Lung (tissue), 12 donors: ENCODE measurements around the gene ITGB8. TPM values are rescaled to one million over a fixed set of nuclear protein-coding genes. Genes with fewer than 3 reads are reported as not detected.
A peak's percentile ranks its signal among the peaks of the same experiment; 100 is the strongest.

Source experiments
- ATAC-seq: fragments of 200-7000 bp; cut with Tn5 transposase; one replicate; pipeline ENCODE4 v1.9.1; 2020; ENCODE audit warnings: moderate number of reproducible peaks; ENCODE audit not compliant: insufficient read depth, low FRiP score
- DNase-seq, 3 donors: peaks; one replicate each; pipeline ENCODE4 v3.0.0-alpha.2; 2013 to 2017
- H3K27ac ChIP-seq, 2 donors: one replicate each; pipeline ENCODE4 v1.5.1; 2013; ENCODE audit warnings: mild to moderate bottlenecking in 2 of 2, moderate library complexity in 2 of 2, control low read depth in 1 of 2, inconsistent platforms in 1 of 2, low read depth in 1 of 2, low read length in 1 of 2
- H3K27me3 ChIP-seq, 3 donors: one replicate each; pipeline ENCODE4 v1.5.1; 2013; ENCODE audit warnings: low read length in 2 of 3; ENCODE audit not compliant: control insufficient read depth in 3 of 3, insufficient read depth in 3 of 3
- H3K36me3 ChIP-seq, 4 donors: one replicate each; pipeline ENCODE4 v1.5.1; 2013; ENCODE audit warnings: low read length in 4 of 4, mild to moderate bottlenecking in 1 of 4, moderate library complexity in 1 of 4; ENCODE audit not compliant: control insufficient read depth in 4 of 4, insufficient read depth in 4 of 4
- H3K4me1 ChIP-seq, 5 donors: one replicate each; pipeline ENCODE4 v1.5.1; 2013; ENCODE audit warnings: low read length in 5 of 5, mild to moderate bottlenecking in 2 of 5, moderate library complexity in 1 of 5; ENCODE audit not compliant: control insufficient read depth in 5 of 5, insufficient read depth in 5 of 5
- H3K4me3 ChIP-seq: one replicate; pipeline ENCODE4 v1.5.1; 2013; ENCODE audit warnings: mild to moderate bottlenecking, control low read depth, moderate library complexity
- H3K9ac ChIP-seq, 2 donors: one replicate each; pipeline ENCODE4 v1.5.1; 2013; ENCODE audit warnings: low read length in 2 of 2, control low read depth in 1 of 2; ENCODE audit not compliant: insufficient read depth in 1 of 2
- H3K9me3 ChIP-seq, 4 donors: one replicate each; pipeline ENCODE4 v1.5.1; 2013; ENCODE audit warnings: low read length in 3 of 4, mild to moderate bottlenecking in 1 of 4, moderate library complexity in 1 of 4; ENCODE audit not compliant: control insufficient read depth in 4 of 4, insufficient read depth in 3 of 4
- WGBS, 2 donors: extraction: QIAGEN DNeasy Blood & Tissue Kit; methylation state at CpG; one replicate each; pipeline ENCODE4 v1.1.7; 2013; 5-methylcytosine and 5-hydroxymethylcytosine counted together
- polyA plus RNA-seq, 2 donors: library from polyadenylated mRNA; stranded (reverse); fragments of 200-250 nt; gene quantifications; one replicate each; pipeline ENCODE4 v1.2.1, GENCODE V29; 2013
- total RNA-seq, 2 donors: library from RNA; depleted of rRNA in 1 of 2; stranded (reverse); fragments of >200 nt in 1 of 2; gene quantifications; one replicate each; pipeline ENCODE4 v1.2.1, GENCODE V29; 2014 to 2021
- TF ChIP-seq, protein P1 (sequence below): IDR thresholded peaks from 2 replicates; pipeline ENCODE4 v1.5.1; 2012; ENCODE audit warnings: mild to moderate bottlenecking; ENCODE audit errors: control extremely low read depth, extremely low read depth
- donor health status: control.
- donor health status: control.
- donor health status: Bipolar disorder and iron deficiency.
- donor health status: healthy.
- donor health status: DM: yes; HTN: yes; CAD: no.

The ITGB8 gene
- total and polyA plus RNA-seq, 4 donors, result 1.5 to 29.7 (median 15.2) TPM

DNA sequence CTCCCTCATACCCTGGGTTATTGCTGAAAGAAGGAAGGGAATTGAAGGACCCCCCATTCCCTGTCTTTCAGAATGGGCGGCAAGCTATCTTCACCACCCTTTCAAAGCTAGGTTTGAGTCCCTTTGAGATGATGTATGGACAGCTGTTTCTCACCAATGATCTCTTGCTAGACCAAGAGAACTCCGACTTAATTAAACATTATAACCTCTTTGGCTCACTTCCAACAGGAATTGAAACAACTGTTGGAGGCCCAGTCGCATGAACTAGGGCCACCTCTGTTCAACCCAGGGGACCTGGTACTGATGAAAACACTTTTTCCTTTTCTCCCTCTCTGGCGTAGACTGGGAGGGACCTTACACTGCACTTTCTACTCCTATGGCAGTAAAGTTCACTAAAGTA, 110.6 kb downstream of the ITGB8 start:
- Histone ChIP-seq H3K36me3 (no peaks in the 10 kb centered on the region), H3K4me3 (no peak overlapping the region), H3K27ac (no peak overlapping the region), H3K9me3 (no peaks in the 10 kb centered on the region), H3K9ac (no peak overlapping the region), H3K4me1 (no peaks in the 10 kb centered on the region), H3K27me3 (no peaks in the 10 kb centered on the region)
- no peak for ATAC-seq
- TF ChIP-seq, protein P1, sequence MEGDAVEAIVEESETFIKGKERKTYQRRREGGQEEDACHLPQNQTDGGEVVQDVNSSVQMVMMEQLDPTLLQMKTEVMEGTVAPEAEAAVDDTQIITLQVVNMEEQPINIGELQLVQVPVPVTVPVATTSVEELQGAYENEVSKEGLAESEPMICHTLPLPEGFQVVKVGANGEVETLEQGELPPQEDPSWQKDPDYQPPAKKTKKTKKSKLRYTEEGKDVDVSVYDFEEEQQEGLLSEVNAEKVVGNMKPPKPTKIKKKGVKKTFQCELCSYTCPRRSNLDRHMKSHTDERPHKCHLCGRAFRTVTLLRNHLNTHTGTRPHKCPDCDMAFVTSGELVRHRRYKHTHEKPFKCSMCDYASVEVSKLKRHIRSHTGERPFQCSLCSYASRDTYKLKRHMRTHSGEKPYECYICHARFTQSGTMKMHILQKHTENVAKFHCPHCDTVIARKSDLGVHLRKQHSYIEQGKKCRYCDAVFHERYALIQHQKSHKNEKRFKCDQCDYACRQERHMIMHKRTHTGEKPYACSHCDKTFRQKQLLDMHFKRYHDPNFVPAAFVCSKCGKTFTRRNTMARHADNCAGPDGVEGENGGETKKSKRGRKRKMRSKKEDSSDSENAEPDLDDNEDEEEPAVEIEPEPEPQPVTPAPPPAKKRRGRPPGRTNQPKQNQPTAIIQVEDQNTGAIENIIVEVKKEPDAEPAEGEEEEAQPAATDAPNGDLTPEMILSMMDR, result no peak
- 71 to 81% methylated on average over 4 of the region's 4 CpGs for WGBS, 2 donors
- no peak for DNase-seq

DNA sequence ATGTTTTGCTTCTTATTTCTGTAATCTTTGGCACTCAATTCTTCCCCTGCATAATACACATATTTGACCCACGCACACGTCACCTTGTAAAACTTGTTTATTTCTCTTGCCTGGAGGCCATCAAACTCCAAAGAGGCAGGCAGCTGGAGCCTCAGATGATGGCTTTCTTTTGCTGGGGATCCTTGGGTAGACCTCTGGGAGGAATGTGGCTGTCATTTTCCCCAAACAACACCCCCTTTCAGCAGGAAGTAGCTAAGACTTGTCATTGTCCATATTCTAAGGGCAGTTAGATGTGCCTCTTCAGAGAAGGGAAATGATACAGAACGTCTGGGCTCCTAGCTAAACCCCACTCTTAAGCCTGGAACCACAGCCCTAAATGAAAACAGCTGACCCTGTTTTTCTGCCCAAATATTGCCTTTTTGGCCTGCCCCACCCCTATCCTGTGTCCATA, 111.3 kb downstream of the ITGB8 start:
- no peak overlapping the region for H3K9ac ChIP-seq
- ATAC-seq (no peak), DNase-seq (no peak)
- no peaks in the 10 kb centered on the region for H3K4me1 ChIP-seq
- H3K4me3 ChIP-seq, result no peak overlapping the region
- H3K36me3 ChIP-seq, result no peaks in the 10 kb centered on the region
- H3K27ac ChIP-seq, result no peak overlapping the region
- TF ChIP-seq, protein P1, result no peak
- H3K9me3 ChIP-seq, result no peaks in the 10 kb centered on the region
- H3K27me3 ChIP-seq, result no peaks in the 10 kb centered on the region
- WGBS, 2 donors, result 79% methylated on average over 3 of the region's 3 CpGs

DNA sequence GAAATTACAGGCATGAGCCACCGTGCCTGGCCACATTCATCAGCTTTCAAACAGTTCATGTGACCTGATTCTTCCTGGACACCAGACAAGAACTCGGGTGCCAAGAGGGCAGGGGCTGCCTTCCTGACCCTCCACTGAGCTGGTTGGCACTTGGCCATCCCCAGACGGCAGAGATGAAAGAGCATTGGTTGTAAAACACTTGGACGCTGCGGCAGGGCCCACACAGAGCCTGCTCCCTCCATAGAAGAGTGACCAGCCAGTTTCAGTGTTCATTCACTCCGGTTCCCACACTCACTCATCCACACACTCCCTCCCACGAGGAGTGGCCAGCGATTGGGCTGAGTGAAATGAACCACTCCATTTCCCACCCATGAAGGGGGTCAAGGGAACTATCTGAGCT, 112.3 kb downstream of the ITGB8 start:
- H3K9me3 ChIP-seq, result no peaks in the 10 kb centered on the region
- H3K36me3 ChIP-seq, result no peaks in the 10 kb centered on the region
- no peak overlapping the region for H3K4me3 ChIP-seq
- WGBS, 2 donors, result 69 to 82% methylated on average over 8 of the region's 8 CpGs
- no peaks in the 10 kb centered on the region for H3K4me1 ChIP-seq
- H3K9ac ChIP-seq, result no peak overlapping the region
- H3K27me3 ChIP-seq, result no peaks in the 10 kb centered on the region
- TF ChIP-seq, protein P1, result no peak
- ATAC-seq (no peak), DNase-seq (peak; percentile 51 to 59 (median 55))
- H3K27ac ChIP-seq, result no peak overlapping the region
